GM19239 (cell line): ENCODE results near the gene ARHGAP30.
"Not testable (repeated sequence)": the region's sequence is repeated elsewhere in the genome, so short reads cannot be mapped to it uniquely, and the experiment has no call there.

ENCODE experiments used
- DNase-seq: peaks from one replicate; pipeline ENCODE4 v3.0.0; 2011; ENCODE audit warnings: low spot score; ENCODE audit not compliant: insufficient read length
- FAIRE-seq: peaks from 2 replicates; lab custom pipeline; 2011; peaks lifted over from hg19 to GRCh38; lab: Jason Lieb, UNC

The ARHGAP30 gene

GRCh38 chr1:161069731-161070270, at the start of gene ARHGAP30:
Gene ARHGAP30 (minus strand): TSS chr1:161069891. CDS start chr1:161069624, 267 bp downstream.
- DNase-seq (peak; percentile 94), FAIRE-seq (peak; percentile 99)

GRCh38 chr1:161117759-161118581, 48.3 kb upstream of the ARHGAP30 start, which contains the start of the genes NIT1 and PFDN2:
Gene NIT1 (plus strand): TSS chr1:161118105. CDS start chr1:161118177, 72 bp downstream.
Gene PFDN2 (minus strand): TSS chr1:161118037. CDS start chr1:161118026, 11 bp downstream.
- peak; percentile 96 for FAIRE-seq

DNA sequence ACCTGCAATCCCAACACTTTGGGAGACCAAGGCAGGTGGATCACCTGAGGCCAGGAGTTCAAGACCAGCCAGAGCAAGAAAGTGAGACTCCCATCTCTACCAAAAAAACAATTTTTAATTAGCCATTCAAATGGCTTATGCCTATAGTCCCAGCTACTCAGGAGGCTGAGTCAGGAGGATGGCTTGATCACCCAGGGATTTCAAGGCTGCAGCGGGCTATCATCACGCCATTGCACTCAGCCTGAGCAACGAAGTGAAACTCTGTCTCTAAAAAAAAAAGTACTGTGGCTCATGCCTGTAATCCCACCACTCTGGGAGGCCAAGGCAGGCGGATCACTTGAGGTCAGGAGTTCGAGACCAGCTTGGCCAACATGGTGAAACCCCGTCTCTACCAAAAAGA, 46.3 kb upstream of the ARHGAP30 start:
- FAIRE-seq, DNase-seq: not testable (repeated sequence)

More at GRCh38 chr1:161117759-161118581, 48.3 kb upstream of the ARHGAP30 start, which contains the start of the genes NIT1 and PFDN2:
- peak; percentile 85 for DNase-seq

GRCh38 chr1:161115132-161115711, 45.5 kb upstream of the ARHGAP30 start:
- DNase-seq (no peak), FAIRE-seq (no peak)

DNA sequence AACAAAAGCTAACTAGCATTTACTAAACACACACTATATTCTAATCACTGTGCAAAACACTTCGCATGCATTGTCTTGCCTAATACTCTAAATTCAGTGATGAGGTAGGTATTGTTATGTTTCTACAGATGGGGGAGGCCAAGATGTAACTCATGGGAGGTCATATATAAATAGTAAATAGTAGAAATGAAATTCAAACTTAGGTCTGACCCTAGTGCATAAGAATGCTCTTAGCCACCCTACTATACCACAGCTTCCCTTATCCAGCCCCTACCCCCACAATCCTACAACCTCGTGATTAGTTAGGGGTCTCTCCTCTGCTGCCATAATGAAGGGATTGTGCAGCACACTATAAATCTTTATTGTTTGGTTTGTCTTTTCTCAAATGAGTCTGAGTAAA, 44.9 kb upstream of the ARHGAP30 start:
- DNase-seq (no peak), FAIRE-seq (no peak)

- no peak for FAIRE-seq
- DNase-seq, result no peak
Measured at GRCh38 chr1:161113915-161114314, 44.2 kb upstream of the ARHGAP30 start.

GRCh38 chr1:161111527-161111926, 41.8 kb upstream of the ARHGAP30 start:
- FAIRE-seq, result no peak
- DNase-seq, result no peak

DNA sequence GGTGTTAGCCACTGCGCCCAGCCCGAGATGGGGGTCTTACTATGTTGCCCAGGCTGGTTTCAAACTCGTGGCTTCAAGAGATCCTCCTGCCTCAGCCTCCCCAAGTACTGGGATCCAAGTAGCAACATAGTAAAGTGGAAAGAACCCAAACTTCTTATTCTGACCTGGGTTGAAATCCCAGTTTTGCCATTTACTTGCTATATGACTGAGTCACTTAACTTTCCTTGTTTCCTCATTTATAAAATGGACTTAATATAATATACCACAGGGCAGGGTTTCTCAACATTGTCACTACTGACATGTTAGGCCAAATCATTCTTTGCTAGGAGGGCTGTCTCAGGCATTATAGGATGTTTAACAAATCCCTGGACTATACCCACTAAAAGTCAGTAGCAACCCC, 41.4 kb upstream of the ARHGAP30 start:
- FAIRE-seq (no peak), DNase-seq (no peak)

GRCh38 chr1:161106431-161106830, 36.7 kb upstream of the ARHGAP30 start:
- FAIRE-seq (no peak), DNase-seq (no peak)

- DNase-seq (no peak), FAIRE-seq (no peak)
Measured at GRCh38 chr1:161100556-161100955, 30.9 kb upstream of the ARHGAP30 start.

- FAIRE-seq, result no peak
- no peak for DNase-seq
Measured at GRCh38 chr1:161099090-161099802, 29.6 kb upstream of the ARHGAP30 start.

- FAIRE-seq, result peak; percentile 91
- peak; percentile 93 for DNase-seq
Measured at GRCh38 chr1:161098210-161099068, 28.7 kb upstream of the ARHGAP30 start, which contains the start of gene KLHDC9. Gene KLHDC9 (plus strand): TSS chr1:161098361. CDS start chr1:161098536, 175 bp downstream.

DNA sequence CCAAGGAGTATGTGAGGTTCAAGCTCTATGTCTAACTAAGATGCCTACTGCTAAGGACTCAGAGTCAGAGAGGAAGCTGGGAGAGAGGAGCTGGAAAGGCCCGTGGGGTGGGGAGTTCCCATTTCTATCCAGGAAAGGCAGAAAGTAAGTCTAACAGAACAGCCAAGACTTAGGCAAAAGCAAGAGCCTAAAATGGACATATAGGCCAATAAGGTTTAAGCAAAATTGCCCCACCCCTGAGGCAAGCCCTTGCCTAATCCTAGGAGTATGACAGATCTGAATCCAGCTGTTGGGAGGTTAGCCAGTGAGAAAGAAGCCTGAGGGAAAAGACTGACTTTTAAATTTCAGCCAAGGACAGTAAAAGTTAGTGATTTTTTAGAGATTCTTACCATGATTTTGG, 26.8 kb upstream of the ARHGAP30 start:
- DNase-seq (no peak), FAIRE-seq (peak; percentile 37)

DNA sequence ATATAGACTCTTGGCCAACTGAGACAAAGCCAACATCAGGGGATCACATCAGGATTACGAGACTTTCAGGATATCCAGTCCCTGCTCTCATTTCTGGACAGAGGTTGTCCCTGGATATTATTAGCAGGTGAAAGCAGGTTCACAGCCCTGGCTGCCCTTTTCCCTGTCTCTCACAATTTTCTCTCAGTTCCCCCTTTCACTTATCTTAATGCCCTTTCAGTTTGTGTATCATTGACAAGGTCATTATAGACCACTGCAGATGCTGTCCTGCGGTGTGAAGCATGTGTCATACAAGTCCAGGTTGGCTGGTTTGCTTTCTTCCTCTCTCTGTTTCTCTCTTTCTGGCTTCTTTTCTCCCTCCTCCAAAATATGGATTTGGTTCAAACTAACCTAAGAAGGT, 26.3 kb upstream of the ARHGAP30 start:
- peak; percentile 44 for FAIRE-seq
- peak; percentile 59 for DNase-seq

- DNase-seq, result no peak
- no peak for FAIRE-seq
Measured at GRCh38 chr1:161095230-161095629, 25.5 kb upstream of the ARHGAP30 start.

DNA sequence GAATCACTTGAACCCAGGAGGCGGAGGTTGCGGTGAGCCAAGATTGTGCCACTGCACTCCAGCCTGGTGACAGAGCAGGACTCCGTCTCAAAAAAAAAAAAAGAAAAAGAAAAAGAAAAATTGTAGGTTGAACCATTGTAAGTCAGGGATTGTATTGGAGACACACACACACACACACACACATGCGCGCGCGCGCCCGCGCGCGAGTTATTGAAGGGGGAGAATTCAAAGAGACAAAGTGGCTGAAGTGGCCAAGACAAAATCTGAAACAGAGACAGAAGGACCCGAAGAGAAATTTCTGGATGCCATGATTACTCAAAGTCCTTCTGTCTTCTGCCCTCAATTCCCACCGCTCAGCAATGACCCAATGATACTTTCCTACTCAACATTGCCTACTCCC, 24.8 kb upstream of the ARHGAP30 start:
- FAIRE-seq (no peak), DNase-seq (no peak)

DNA sequence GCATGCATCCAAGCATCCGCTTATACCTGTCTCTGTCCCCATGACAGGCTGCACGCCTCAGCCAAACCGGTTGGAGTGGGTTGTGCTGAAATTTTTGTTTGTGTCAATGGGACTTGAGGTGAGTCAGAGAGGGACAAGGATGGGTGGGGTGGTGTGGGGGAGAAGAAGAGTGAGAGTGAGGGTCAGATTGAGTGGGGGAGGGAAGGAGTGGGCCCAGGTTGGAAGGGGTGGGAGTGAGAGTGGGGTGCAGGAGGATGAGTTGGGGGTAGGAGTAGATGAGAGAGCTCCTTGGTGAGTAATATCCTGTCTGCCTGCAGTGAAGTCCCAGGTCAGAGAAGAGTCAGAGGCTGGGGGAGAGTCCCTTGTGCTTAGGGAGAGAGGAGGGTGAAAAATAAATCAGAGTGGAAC, 22.9 kb upstream of the ARHGAP30 start:
- DNase-seq (no peak), FAIRE-seq (no peak)

DNA sequence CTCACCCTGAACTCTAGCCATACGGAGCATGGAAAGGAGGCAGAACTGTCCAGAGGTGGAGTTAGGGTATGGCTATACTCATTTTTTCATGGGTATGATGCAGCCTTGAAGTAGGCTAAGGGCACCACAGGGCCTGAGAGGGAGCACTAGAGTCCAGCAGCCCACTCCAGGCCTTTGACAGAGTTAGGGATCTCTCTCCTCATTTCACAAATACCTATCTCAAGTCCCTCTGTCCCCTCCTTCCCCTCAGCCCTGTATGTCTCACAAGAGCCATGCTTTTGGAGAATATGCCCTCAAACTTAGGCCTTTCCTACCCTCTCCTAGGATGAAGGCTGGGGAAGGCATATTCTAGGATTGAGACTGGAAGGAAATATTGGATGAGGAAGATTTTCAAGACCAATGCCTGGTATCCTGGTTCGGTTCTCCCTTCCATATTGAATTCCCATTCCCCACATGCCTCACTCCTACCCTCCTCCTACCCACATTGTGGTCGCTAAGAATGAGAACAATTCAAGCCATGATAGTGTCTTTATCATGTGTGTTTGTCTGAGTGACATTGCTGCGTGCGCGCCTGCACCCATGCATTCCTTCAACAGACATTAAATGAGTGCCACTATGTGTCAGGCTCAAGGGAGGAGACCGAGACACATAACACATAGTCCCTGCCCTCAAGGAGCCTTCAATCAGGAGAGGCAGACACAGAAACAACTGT, 22.3 kb upstream of the ARHGAP30 start:
- FAIRE-seq (no peak), DNase-seq (no peak)

DNA sequence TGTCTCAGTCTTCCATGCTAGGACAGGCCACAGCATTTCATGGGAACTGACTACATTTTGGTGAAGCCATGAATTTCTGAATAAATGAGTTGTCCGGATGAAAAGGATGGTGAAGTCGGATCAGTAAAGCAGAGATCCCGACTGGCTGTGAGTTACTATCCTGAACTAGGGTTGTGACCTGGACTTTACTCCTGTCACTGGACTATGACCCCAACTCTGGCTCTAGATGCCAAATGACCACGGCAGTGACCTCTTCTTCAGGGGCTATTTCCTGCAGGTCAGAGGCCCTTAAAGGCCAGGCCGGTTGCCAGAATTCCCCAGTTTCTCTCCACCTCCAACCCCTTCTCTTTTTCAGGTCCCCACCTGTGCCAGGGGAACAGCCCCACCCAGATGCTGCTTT, 21.4 kb upstream of the ARHGAP30 start:
- DNase-seq, result no peak

More for the DNA sequence above, 21.4 kb upstream of the ARHGAP30 start:
- no peak for FAIRE-seq
